ENCODE results near the gene TUBA4A. TPM values are rescaled to one million over a fixed set of nuclear protein-coding genes. Genes with fewer than 3 reads are reported as not detected.
A peak's percentile ranks its signal among the peaks of the same experiment; 100 is the strongest.

The TUBA4A gene
- total and polyA plus RNA-seq, 9 of the 15 experiments (the other 6 are each of a cell fraction or from before 2014, with no cell fraction given) = 25.1 to 174 (median 42.4) TPM

GRCh38 chr2:219285894-219286425 is 32.2 kb upstream of the TUBA4A start (continued):
- no peak for TF ChIP-seq BRD4 (IDR thresholded peaks at IDR 0.05)
- TF ChIP-seq ZNF316 (IDR thresholded peaks at IDR 0.05) = no peak
- peak; percentile 70 for TF ChIP-seq ZNF766 (CRISPR knock-in tag; conservative IDR thresholded peaks at IDR 0.05)
- TF ChIP-seq JUND (IDR thresholded peaks at IDR 0.05; ENCODE audit: borderline replicate concordance, low read depth, low read length) = peak; percentile 30; the same call in 1 of the 2 replicates
- no peak; the same call in 2 of the 3 replicates for TF ChIP-seq JUND (tag; IDR thresholded peaks at IDR 0.05; ENCODE audit: borderline replicate concordance, low read depth, low read length)
- TF ChIP-seq DNMT1 (IDR thresholded peaks at IDR 0.05) = no peak
- TF ChIP-seq MEIS2 (IDR thresholded peaks at IDR 0.05; ENCODE audit: partially characterized antibody) = peak; percentile 90
- peak; percentile 82; the same call in 1 of the 2 replicates for TF ChIP-seq MBD2 (IDR thresholded peaks at IDR 0.05; ENCODE audit: borderline replicate concordance, low read depth)
- no peak for TF ChIP-seq ZNF449 (CRISPR knock-in tag; IDR thresholded peaks at IDR 0.05)
- no peak for TF ChIP-seq CSDE1 (IDR thresholded peaks at IDR 0.05)
- no peak for TF ChIP-seq EP400 (IDR thresholded peaks at IDR 0.05)
- TF ChIP-seq TAL1 (IDR thresholded peaks at IDR 0.05) = no peak
- no peak for TF ChIP-seq ZNF592 (IDR thresholded peaks at IDR 0.05)
- TF ChIP-seq SAFB2 (IDR thresholded peaks at IDR 0.05; ENCODE audit: borderline replicate concordance, low read depth, low read length, severe bottlenecking) = no peak
- TF ChIP-seq CTCFL (IDR thresholded peaks at IDR 0.05; ENCODE audit: borderline replicate concordance, insufficient read depth, low read depth, low read length, poor library complexity, severe bottlenecking) = peak; percentile 89
